Neural crest cell (in vitro differentiated cells): ENCODE results near the gene TMEM238L. TPM values are rescaled to one million over a fixed set of nuclear protein-coding genes. Genes with fewer than 3 reads are reported as not detected.

Experiments used
- DNase-seq: peaks from one replicate; pipeline ENCODE4 v3.0.0; 2021; ENCODE audit warnings: low read depth, mixed read lengths, low spot score
- H3K27ac Mint-ChIP-seq: one replicate; pipeline ENCODE4 v1.8.0; 2021; ENCODE audit warnings: mild to moderate bottlenecking, mixed read lengths; ENCODE audit not compliant: unreplicated experiment
- H3K27me3 Mint-ChIP-seq: 2 replicates; pipeline ENCODE4 v1.8.0; 2021; ENCODE audit warnings: low read depth, mild to moderate bottlenecking, mixed read lengths
- H3K36me3 Mint-ChIP-seq: 2 replicates; pipeline ENCODE4 v1.8.0; 2021; ENCODE audit warnings: low read depth, mild to moderate bottlenecking, mixed read lengths
- H3K4me1 Mint-ChIP-seq: 2 replicates; pipeline ENCODE4 v1.8.0; 2021; ENCODE audit warnings: mixed read lengths
- H3K4me3 Mint-ChIP-seq: one replicate; pipeline ENCODE4 v1.8.0; 2021; ENCODE audit warnings: mild to moderate bottlenecking, mixed read lengths
- H3K9me3 Mint-ChIP-seq: 2 replicates; pipeline ENCODE4 v1.8.0; 2021; ENCODE audit warnings: mixed read lengths
- CTCF ChIP-seq: fragments of 200-600 bp; sonication (generic); conservative IDR thresholded peaks from 2 replicates; pipeline ENCODE4 v1.5.0; 2021; ENCODE audit warnings: antibody characterized with exemption, mild to moderate bottlenecking
- total RNA-seq: library from RNA; stranded (reverse); gene quantifications from 2 replicates; pipeline ENCODE4 v1.2.1, GENCODE V29; 2021

The TMEM238L gene
- total RNA-seq, 1 donor from 2014 or later: not detected

GRCh38 chr17:10798910-10799309 is 5.0 kb downstream of the TMEM238L start:
- Mint-ChIP-seq H3K4me1 (peaks cover 8% of the 10 kb centered on the region), H3K9me3 (no peaks in the 10 kb centered on the region), H3K27ac (no peak overlapping the region), H3K27me3 (no peaks in the 10 kb centered on the region), H3K36me3 (no peaks in the 10 kb centered on the region), H3K4me3 (no peak overlapping the region)
- DNase-seq: no peak
- TF ChIP-seq CTCF: no peak

GRCh38 chr17:10798332-10798749 is 5.6 kb downstream of the TMEM238L start:
- no peak for DNase-seq
- no peak overlapping the region for H3K27ac Mint-ChIP-seq
- no peaks in the 10 kb centered on the region for H3K9me3 Mint-ChIP-seq
- H3K36me3 Mint-ChIP-seq: no peaks in the 10 kb centered on the region
- no peaks in the 10 kb centered on the region for H3K27me3 Mint-ChIP-seq
- no peak overlapping the region for H3K4me3 Mint-ChIP-seq
- peaks cover 8% of the 10 kb centered on the region for H3K4me1 Mint-ChIP-seq
- TF ChIP-seq CTCF: no peak

GRCh38 chr17:10797476-10798328 is 6.2 kb downstream of the TMEM238L start:
- DNase-seq: no peak
- H3K4me3 Mint-ChIP-seq: no peak overlapping the region

GRCh38 chr17:10793816-10794215 is 10.1 kb downstream of the TMEM238L start:
- Mint-ChIP-seq H3K27me3 (no peaks in the 10 kb centered on the region), H3K27ac (no peak overlapping the region), H3K9me3 (no peaks in the 10 kb centered on the region), H3K36me3 (no peaks in the 10 kb centered on the region), H3K4me3 (no peak overlapping the region), H3K4me1 (peaks cover 23% of the 10 kb centered on the region)
- no peak for TF ChIP-seq CTCF
- DNase-seq: no peak

More at GRCh38 chr17:10797476-10798328, 6.2 kb downstream of the TMEM238L start:
- H3K36me3 Mint-ChIP-seq: no peaks in the 10 kb centered on the region
- H3K9me3 Mint-ChIP-seq: no peaks in the 10 kb centered on the region
- no peaks in the 10 kb centered on the region for H3K27me3 Mint-ChIP-seq
- no peak for TF ChIP-seq CTCF
- no peak overlapping the region for H3K27ac Mint-ChIP-seq
- peaks cover 8% of the 10 kb centered on the region for H3K4me1 Mint-ChIP-seq

- DNase-seq: no peak
- no peaks in the 10 kb centered on the region for H3K36me3 Mint-ChIP-seq
- peaks cover 25% of the 10 kb centered on the region for H3K4me1 Mint-ChIP-seq
- no peak overlapping the region for H3K27ac Mint-ChIP-seq
- H3K4me3 Mint-ChIP-seq: no peak overlapping the region
- no peaks in the 10 kb centered on the region for H3K27me3 Mint-ChIP-seq
- no peaks in the 10 kb centered on the region for H3K9me3 Mint-ChIP-seq
- no peak for TF ChIP-seq CTCF
These were observed 10.6 kb downstream of the TMEM238L start for GRCh38 chr17:10793256-10793655.
